Activated gamma-delta T cell treated with anti-CD3 and anti-CD28 coated beads, Interleukin-2, amount 50 U/mL, for 16 hours (primary cell): ENCODE measurements around the gene DENND4C.
"Not testable (repeated sequence)": the region's sequence is repeated elsewhere in the genome, so short reads cannot be mapped to it uniquely, and the experiment has no call there.

Experiments used
- DNase-seq: peaks from one replicate; pipeline ENCODE4 v3.0.0-alpha.2; 2020; ENCODE audit warnings: low read depth

DENND4C gene

GRCh38 chr9:19230355-19231125 lies at the start of gene DENND4C:
TSS of gene DENND4C (plus strand) at chr9:19230693. CDS start at chr9:19276175, 45,482 bp downstream.
- DNase-seq: peak; percentile 68

GRCh38 chr9:19180991-19181390 lies 49.5 kb upstream of the DENND4C start:
- DNase-seq: no peak

- no peak for DNase-seq
Measured at GRCh38 chr9:19181561-19181960, 48.9 kb upstream of the DENND4C start.

GRCh38 chr9:19184144-19184917 lies 46.2 kb upstream of the DENND4C start:
- peak; percentile 81 for DNase-seq

- no peak for DNase-seq
Measured at GRCh38 chr9:19185191-19185590, 45.3 kb upstream of the DENND4C start.

- no peak for DNase-seq
Measured at GRCh38 chr9:19186232-19186631, 44.3 kb upstream of the DENND4C start.

GRCh38 chr9:19188771-19189170 lies 41.7 kb upstream of the DENND4C start:
- DNase-seq: no peak

GRCh38 chr9:19192202-19193028 lies 38.1 kb upstream of the DENND4C start:
- DNase-seq: no peak

- no peak for DNase-seq
Measured at GRCh38 chr9:19193029-19193324, 37.5 kb upstream of the DENND4C start.

GRCh38 chr9:19193358-19193973 lies 37.0 kb upstream of the DENND4C start:
- DNase-seq: not testable (repeated sequence)

GRCh38 chr9:19198406-19198805 lies 32.1 kb upstream of the DENND4C start:
- DNase-seq: no peak

- no peak for DNase-seq
Measured at GRCh38 chr9:19199012-19199411, 31.5 kb upstream of the DENND4C start.

GRCh38 chr9:19200229-19200628 lies 30.3 kb upstream of the DENND4C start:
- DNase-seq: no peak

- DNase-seq: no peak
Measured at GRCh38 chr9:19201899-19202891, 28.3 kb upstream of the DENND4C start.

GRCh38 chr9:19203058-19203457 lies 27.4 kb upstream of the DENND4C start:
- no peak for DNase-seq

GRCh38 chr9:19208653-19209052 lies 21.8 kb upstream of the DENND4C start:
- DNase-seq: no peak

- DNase-seq: no peak
Measured at GRCh38 chr9:19209188-19209587, 21.3 kb upstream of the DENND4C start.

GRCh38 chr9:19213823-19214222 lies 16.7 kb upstream of the DENND4C start:
- no peak for DNase-seq

GRCh38 chr9:19216466-19216865 lies 14.0 kb upstream of the DENND4C start:
- DNase-seq: no peak

- DNase-seq: no peak
Measured at GRCh38 chr9:19221326-19221725, 9.2 kb upstream of the DENND4C start.

GRCh38 chr9:19223724-19224123 lies 6.8 kb upstream of the DENND4C start:
- no peak for DNase-seq
